Peyer's patch (tissue), 4 donors: ENCODE data around the gene MYBPC2. TPM values are rescaled to one million over a fixed set of nuclear protein-coding genes. Genes with fewer than 3 reads are reported as not detected.

Source experiments
- DNase-seq, 3 donors: peaks; one replicate each; pipeline ENCODE4 v3.0.0-alpha.2; 2017 to 2019
- H3K27ac ChIP-seq, 4 donors: fragments of 200-600 bp; sonication (generic); one replicate each; pipeline ENCODE4 v1.5.1; 2016 to 2019
- H3K27me3 ChIP-seq, 2 donors: fragments of 200-600 bp; sonication (generic); one replicate each; pipeline ENCODE4 v1.5.1; 2019
- H3K36me3 ChIP-seq, 3 donors: fragments of 200-600 bp; sonication (generic); one replicate each; pipeline ENCODE4 v1.5.1; 2016 to 2019
- H3K4me1 ChIP-seq, 4 donors: fragments of 200-600 bp; sonication (generic); one replicate each; pipeline ENCODE4 v1.5.1; 2016 to 2019
- H3K4me3 ChIP-seq, 4 donors: fragments of 200-600 bp; sonication (generic); 1 replicate in 3 of 4; 2 replicates in 1 of 4; pipeline ENCODE4 v1.5.1; 2016 to 2019; ENCODE audit warnings: mild to moderate bottlenecking in 1 of 4
- H3K9me3 ChIP-seq, 4 donors: fragments of 200-600 bp; sonication (generic); one replicate each; pipeline ENCODE4 v1.5.1; 2016 to 2019; ENCODE audit warnings: mild to moderate bottlenecking in 1 of 4
- POLR2A ChIP-seq, 2 donors: fragments of 450-650 bp; IDR thresholded peaks; one replicate each; pipeline ENCODE4 v1.5.1; 2017; ENCODE audit warnings: antibody characterized with exemption in 2 of 2, mild to moderate bottlenecking in 2 of 2, moderate library complexity in 2 of 2
- total RNA-seq, 4 donors: library from RNA; depleted of rRNA; stranded (reverse); fragments of >200 nt; gene quantifications; one replicate each; pipeline ENCODE4 v1.1.0, GENCODE V29; 2016
- TF ChIP-seq, protein P1 (sequence below), 6 experiments: fragments of 450-650 bp in 4 of 6; fragments of 200-600 bp in 2 of 6; sonication (generic) in 1 of 6; IDR thresholded peaks; one replicate each; pipeline ENCODE4 v1.5.1; 2017 to 2019; ENCODE audit warnings: antibody characterized with exemption in 6 of 6, mild to moderate bottlenecking in 3 of 6, moderate library complexity in 1 of 6

MYBPC2 gene
- total RNA-seq, 4 donors from 2014 or later = not detected

DNA sequence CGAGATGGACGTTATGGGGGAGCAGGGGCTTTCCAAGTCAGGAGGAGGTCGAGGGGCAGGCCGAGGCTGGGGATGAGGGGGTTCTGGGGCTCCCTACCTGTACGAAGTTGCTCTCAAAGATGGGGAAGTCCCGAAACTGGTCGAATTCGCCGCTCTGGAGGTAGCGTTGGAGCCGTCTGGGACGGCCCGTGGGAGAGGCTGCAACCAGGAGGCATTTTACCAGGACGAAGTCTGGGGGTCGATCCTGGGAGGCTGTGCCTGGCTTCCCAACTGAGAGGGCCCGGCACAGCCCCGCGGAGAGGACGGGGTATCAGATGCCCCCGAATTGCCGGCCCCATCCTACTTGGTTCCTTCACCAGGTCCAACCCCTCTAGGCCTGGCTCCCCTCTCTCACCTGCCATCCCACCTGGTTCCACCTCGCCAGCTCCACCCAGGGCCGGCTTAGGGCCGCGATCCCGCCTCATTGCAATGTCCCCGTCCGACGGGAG lies 43.1 kb downstream of the MYBPC2 start:
- TF ChIP-seq POLR2A (IDR thresholded peaks at IDR 0.05) = no peak
- TF ChIP-seq, protein P1, sequence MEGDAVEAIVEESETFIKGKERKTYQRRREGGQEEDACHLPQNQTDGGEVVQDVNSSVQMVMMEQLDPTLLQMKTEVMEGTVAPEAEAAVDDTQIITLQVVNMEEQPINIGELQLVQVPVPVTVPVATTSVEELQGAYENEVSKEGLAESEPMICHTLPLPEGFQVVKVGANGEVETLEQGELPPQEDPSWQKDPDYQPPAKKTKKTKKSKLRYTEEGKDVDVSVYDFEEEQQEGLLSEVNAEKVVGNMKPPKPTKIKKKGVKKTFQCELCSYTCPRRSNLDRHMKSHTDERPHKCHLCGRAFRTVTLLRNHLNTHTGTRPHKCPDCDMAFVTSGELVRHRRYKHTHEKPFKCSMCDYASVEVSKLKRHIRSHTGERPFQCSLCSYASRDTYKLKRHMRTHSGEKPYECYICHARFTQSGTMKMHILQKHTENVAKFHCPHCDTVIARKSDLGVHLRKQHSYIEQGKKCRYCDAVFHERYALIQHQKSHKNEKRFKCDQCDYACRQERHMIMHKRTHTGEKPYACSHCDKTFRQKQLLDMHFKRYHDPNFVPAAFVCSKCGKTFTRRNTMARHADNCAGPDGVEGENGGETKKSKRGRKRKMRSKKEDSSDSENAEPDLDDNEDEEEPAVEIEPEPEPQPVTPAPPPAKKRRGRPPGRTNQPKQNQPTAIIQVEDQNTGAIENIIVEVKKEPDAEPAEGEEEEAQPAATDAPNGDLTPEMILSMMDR (IDR thresholded peaks at IDR 0.05) = no peak
- Histone ChIP-seq H3K27me3 (no peaks in the 10 kb centered on the region), H3K4me1 (peaks cover 0 to 16% (median 9%) of the 10 kb centered on the region in 4 donors), H3K4me3 (peak overlapping the region in 3 of 4 donors; percentile 74 to 99 (median 94)), H3K36me3 (peaks cover 0 to 29% (median 0%) of the 10 kb centered on the region in 3 donors), H3K27ac (peak overlapping the region; percentile 78 to 95 (median 82)), H3K9me3 (no peaks in the 10 kb centered on the region)
- DNase-seq = no peak

DNA sequence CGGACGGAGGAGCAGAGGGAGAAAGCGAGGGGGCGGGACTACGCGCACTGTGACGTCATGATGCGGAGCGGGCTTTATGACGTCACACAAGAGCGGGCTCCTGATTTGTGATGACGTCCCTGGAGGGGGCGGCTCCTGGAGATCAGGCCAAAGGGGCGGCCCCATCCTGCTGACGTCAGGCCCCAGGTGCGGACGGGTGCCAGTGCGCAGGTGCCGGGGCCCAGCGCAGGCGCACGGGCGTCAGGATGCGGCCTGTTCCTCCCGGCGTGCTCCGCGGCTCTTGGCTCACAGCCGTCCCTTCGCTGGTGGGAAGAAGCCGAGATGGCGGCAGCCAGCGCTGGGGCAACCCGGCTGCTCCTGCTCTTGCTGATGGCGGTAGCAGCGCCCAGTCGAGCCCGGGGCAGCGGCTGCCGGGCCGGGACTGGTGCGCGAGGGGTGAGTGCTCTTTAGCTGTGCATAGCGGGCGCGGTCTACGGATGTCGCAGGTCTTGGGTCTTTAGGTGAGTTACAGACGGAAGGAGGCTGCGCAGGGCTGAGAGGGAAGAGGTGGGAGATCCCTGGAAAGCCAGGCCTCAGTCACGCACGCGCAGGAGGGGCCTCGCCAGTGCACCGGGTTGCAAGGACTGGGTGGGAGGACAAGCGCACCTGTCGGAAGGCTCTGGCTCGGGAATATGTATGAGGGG lies 43.7 kb downstream of the MYBPC2 start, which contains the start of the genes EMC10 and GARIN5A:
Gene EMC10 (plus strand): TSS at position 284 of the 683 bp plus-strand sequence. CDS start 38 bp downstream, at position 322.
Gene GARIN5A (minus strand): TSS at position 625 of the 683 bp plus-strand sequence. CDS start 460 bp downstream, at position 165.
- peak; percentile 88 to 95 (median 93) for DNase-seq
- TF ChIP-seq POLR2A (IDR thresholded peaks at IDR 0.05) = peak; percentile 76 to 79
- TF ChIP-seq, protein P1 (IDR thresholded peaks at IDR 0.05) = no peak
- Histone ChIP-seq H3K9me3 (no peaks in the 10 kb centered on the region), H3K4me3 (peak within 1 kb of the TSS; percentile 74 to 99 (median 92)), H3K27ac (peak within 1 kb of the TSS; percentile 78 to 95 (median 82)), H3K4me1 (peaks cover 0 to 16% (median 9%) of the 10 kb centered on the region in 4 donors), H3K36me3 (peaks cover 0 to 35% (median 0%) of the 10 kb centered on the region in 3 donors), H3K27me3 (no peaks in the 10 kb centered on the region)

DNA sequence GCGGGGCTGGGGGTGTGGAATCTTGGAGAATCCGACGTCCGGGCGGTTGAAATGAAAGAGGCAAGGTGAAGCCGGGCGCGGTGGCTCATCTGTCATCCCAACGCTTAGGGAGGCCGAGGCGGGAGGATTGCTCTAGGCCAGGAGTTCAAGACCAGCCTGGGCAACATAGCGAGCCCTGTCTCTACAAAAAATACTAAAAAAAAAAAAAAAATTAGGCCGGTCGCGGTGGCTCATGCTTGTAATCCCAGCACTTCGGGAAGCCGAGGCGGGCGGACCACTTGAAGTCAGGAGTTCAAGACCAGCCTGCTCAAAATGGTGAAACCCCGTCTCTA lies 44.2 kb downstream of the MYBPC2 start:
- H3K4me1 ChIP-seq = peaks cover 0 to 16% (median 9%) of the 10 kb centered on the region in 4 donors
- no peaks in the 10 kb centered on the region for H3K9me3 ChIP-seq
- no peak for TF ChIP-seq POLR2A (IDR thresholded peaks at IDR 0.05)
- TF ChIP-seq, protein P1 (IDR thresholded peaks at IDR 0.05) = no peak
- H3K36me3 ChIP-seq = peaks cover 0 to 40% (median 0%) of the 10 kb centered on the region in 3 donors
- H3K4me3 ChIP-seq = peak overlapping the region; percentile 74 to 99 (median 92)
- DNase-seq = peak in 1 of 3 donors; percentile 65
- no peaks in the 10 kb centered on the region for H3K27me3 ChIP-seq
- H3K27ac ChIP-seq = peak overlapping the region; percentile 78 to 95 (median 82)

DNA sequence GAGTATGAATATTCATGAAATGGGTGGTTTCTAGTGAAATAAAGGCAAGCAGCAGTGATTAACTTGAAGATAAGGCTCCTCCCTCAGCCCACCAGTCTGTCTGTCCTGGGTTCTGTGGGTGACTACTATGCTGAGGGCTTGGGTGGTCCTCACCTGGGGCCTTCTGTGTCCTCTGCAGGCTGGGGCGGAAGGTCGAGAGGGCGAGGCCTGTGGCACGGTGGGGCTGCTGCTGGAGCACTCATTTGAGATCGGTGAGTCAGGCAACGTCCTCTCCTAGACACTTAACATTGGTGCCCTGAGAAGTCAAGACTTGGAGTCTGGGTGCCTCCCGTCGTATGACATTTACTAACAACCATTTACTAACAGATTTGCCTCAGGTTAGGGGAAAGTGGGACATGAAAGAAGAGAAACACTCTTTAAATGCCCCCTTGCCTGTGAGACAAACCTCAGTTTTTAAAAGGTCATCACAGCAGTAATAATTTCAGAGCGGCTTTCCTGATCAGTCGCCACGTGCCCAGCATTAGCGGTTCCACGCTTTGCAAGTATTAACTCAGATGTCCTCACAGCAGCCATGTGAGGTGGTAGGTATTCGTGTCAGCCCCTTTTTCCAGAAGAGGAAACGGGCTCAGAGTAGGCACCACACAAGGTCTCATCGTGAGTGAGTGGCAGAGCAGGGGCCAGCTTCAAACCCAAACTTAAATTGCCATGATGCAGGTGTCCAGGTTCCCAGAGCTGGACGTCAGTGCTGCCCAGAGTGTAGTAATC lies 45.2 kb downstream of the MYBPC2 start:
- TF ChIP-seq, protein P1 (IDR thresholded peaks at IDR 0.05) = no peak
- no peak for TF ChIP-seq POLR2A (IDR thresholded peaks at IDR 0.05)
- H3K9me3 ChIP-seq = no peaks in the 10 kb centered on the region
- H3K27ac ChIP-seq = no peak overlapping the region
- no peak overlapping the region for H3K4me3 ChIP-seq
- H3K4me1 ChIP-seq = peaks cover 0 to 16% (median 9%) of the 10 kb centered on the region in 4 donors
- peaks cover 0 to 51% (median 0%) of the 10 kb centered on the region in 3 donors for H3K36me3 ChIP-seq
- no peaks in the 10 kb centered on the region for H3K27me3 ChIP-seq
- DNase-seq = peak in 1 of 3 donors; percentile 38

DNA sequence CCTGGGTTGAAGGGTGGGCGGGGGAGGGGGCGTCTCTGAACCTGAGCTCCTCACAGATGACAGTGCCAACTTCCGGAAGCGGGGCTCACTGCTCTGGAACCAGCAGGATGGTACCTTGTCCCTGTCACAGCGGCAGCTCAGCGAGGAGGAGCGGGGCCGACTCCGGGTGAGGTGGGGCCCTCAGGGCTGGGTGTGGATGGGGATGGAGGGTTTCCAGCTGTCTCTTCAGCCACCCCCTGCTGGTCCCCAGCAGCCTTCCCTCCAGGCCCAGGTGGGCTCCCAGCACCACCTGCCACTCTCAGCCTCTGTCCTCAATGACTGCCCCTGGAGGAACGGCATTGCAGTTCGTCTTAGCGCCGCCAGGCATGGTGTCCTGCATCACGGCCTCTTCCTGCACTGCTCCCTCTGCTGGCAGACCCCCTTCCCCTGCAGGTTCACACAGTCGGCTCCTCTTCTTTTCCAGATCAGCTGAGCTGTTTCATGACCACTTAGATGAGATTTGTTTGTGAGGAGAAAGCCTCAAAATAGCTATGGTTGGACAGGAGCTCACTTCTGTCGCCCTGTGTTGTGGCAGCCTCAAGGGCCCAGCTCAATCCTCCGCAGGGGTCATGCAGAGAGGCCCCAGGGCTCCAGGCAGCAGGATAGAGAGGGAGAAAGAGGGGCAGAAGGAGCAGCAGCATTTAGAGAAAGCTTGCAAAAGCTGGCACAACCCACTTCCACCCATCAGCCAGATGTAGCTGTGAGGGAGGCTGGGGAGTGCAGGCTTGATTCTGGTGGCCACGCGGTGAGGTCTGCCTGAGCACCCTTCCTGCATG lies 46.4 kb downstream of the MYBPC2 start:
- TF ChIP-seq POLR2A (IDR thresholded peaks at IDR 0.05) = no peak
- TF ChIP-seq, protein P1 (IDR thresholded peaks at IDR 0.05) = peak in 2 of 6 experiments; percentile 4 to 6
- peaks cover 0 to 16% (median 9%) of the 10 kb centered on the region in 4 donors for H3K4me1 ChIP-seq

More for the DNA sequence above, 46.4 kb downstream of the MYBPC2 start:
- DNase-seq = peak in 1 of 3 donors; percentile 41
- H3K4me3 ChIP-seq = no peak overlapping the region
- H3K36me3 ChIP-seq = peaks cover 0 to 54% (median 0%) of the 10 kb centered on the region in 3 donors
- no peaks in the 10 kb centered on the region for H3K9me3 ChIP-seq
- H3K27ac ChIP-seq = no peak overlapping the region
- H3K27me3 ChIP-seq = no peaks in the 10 kb centered on the region
